Measurements from ENCODE around the gene TRAF4. TPM values are rescaled to one million over a fixed set of nuclear protein-coding genes. Genes with fewer than 3 reads are reported as not detected.
"Not testable (repeated sequence)": the region's sequence is repeated elsewhere in the genome, so short reads cannot be mapped to it uniquely, and the experiment has no call there.

Gene TRAF4
- polyA plus RNA-seq, 3 donors, result 0.33 to 38.0 (median 1.0) TPM

DNA sequence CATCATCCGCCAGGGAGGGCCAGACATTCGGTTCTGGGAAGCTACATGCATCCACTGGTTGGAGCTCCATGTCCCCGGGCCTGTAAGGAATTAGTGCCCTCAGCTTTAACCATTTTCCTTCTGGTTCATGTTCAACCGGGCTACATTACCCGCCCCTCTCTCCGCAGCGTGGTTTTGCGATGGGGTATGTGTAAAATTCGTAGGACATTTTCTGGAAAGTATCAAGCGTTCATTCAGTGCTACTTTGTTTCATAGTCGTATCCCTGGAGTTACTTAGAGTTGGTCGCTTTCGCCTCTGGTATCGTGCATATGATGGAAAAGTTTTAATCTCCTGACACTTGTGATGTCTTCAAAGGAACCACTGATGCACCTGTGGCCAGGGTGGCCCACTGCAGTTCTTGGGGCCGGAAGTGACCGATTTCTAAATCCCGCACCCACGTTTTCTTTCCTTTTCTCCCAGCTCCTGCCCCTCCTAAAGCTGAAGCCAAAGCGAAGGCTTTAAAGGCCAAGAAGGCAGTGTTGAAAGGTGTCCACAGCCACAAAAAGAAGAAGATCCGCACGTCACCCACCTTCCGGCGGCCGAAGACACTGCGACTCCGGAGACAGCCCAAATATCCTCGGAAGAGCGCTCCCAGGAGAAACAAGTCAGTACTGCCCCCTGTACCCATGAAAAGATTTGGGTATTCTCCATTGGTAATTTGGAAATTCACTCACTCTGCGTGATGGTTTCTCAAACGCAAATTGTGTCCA is 23.4 kb upstream of the TRAF4 start:
- peak overlapping the region; percentile 77 for H2AFZ ChIP-seq (ENCODE audit: insufficient read depth, low read depth, low read length, poor library complexity, severe bottlenecking)
- Mint-ChIP-seq H3K27me3 (ENCODE audit: low read depth in 3 of 3) (peaks cover 2 to 8% (median 8%) of the 10 kb centered on the region in 3 donors), H3K27ac (peak overlapping the region; percentile 91 to 98 (median 94)), H3K36me3 (peaks cover 37 to 50% of the 10 kb centered on the region in 2 donors), H3K4me3 (peak overlapping the region; percentile 92 to 95), H3K9me3 (peaks cover 0 to 2% (median 0%) of the 10 kb centered on the region in 7 donors), H3K4me1 (peaks cover 49% of the 10 kb centered on the region)
- peaks cover 35 to 45% of the 10 kb centered on the region in 2 donors for H3K36me3 ChIP-seq (replicated peaks in 1 of 2; ENCODE audit: control insufficient read depth in 1 of 2, insufficient read depth in 2 of 2, low read length in 2 of 2)
- H3K9me3 ChIP-seq (replicated peaks in 1 of 2; ENCODE audit: control insufficient read depth in 1 of 2, insufficient read depth in 1 of 2, low read length in 2 of 2), result no peaks in the 10 kb centered on the region
- TF ChIP-seq, protein P1, sequence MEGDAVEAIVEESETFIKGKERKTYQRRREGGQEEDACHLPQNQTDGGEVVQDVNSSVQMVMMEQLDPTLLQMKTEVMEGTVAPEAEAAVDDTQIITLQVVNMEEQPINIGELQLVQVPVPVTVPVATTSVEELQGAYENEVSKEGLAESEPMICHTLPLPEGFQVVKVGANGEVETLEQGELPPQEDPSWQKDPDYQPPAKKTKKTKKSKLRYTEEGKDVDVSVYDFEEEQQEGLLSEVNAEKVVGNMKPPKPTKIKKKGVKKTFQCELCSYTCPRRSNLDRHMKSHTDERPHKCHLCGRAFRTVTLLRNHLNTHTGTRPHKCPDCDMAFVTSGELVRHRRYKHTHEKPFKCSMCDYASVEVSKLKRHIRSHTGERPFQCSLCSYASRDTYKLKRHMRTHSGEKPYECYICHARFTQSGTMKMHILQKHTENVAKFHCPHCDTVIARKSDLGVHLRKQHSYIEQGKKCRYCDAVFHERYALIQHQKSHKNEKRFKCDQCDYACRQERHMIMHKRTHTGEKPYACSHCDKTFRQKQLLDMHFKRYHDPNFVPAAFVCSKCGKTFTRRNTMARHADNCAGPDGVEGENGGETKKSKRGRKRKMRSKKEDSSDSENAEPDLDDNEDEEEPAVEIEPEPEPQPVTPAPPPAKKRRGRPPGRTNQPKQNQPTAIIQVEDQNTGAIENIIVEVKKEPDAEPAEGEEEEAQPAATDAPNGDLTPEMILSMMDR (IDR thresholded peaks at IDR 0.05), result peak; percentile 12
- H3K9ac ChIP-seq (ENCODE audit: insufficient read depth, low read length, poor library complexity, severe bottlenecking), result peak overlapping the region; percentile 88
- H3K4me1 ChIP-seq (ENCODE audit: control insufficient read depth in 1 of 2, insufficient read depth in 2 of 2, low read length in 2 of 2), result peaks cover 53 to 67% of the 10 kb centered on the region in 2 donors
- no peaks in the 10 kb centered on the region for H3K27me3 ChIP-seq (ENCODE audit: control insufficient read depth in 2 of 2, insufficient read depth in 2 of 2, low read length in 2 of 2)
- H3K79me2 ChIP-seq (ENCODE audit: insufficient read depth, low read length), result peaks cover 35% of the 10 kb centered on the region
- DNase-seq, result no peak
- intact Hi-C loops (cut with micrococcal nuclease), result no loop called here
- peak overlapping the region; percentile 83 to 88 for H3K27ac ChIP-seq (ENCODE audit: low read depth in 1 of 2, low read length in 2 of 2)
- peak overlapping the region; percentile 69 to 95 (median 88) for H3K4me3 ChIP-seq (replicated peaks in 1 of 3; ENCODE audit: low read depth in 2 of 3, low read length in 3 of 3)
- peak overlapping the region; percentile 91 for H3K4me2 ChIP-seq (replicated peaks; ENCODE audit: extremely low read depth, low read length, poor library complexity, severe bottlenecking)
- H4K20me1 ChIP-seq (ENCODE audit: insufficient read depth, low read length), result peaks cover 55% of the 10 kb centered on the region
- under 1% methylated on average over 11 of the region's 30 CpGs for WGBS (ENCODE audit: insufficient coverage)

DNA sequence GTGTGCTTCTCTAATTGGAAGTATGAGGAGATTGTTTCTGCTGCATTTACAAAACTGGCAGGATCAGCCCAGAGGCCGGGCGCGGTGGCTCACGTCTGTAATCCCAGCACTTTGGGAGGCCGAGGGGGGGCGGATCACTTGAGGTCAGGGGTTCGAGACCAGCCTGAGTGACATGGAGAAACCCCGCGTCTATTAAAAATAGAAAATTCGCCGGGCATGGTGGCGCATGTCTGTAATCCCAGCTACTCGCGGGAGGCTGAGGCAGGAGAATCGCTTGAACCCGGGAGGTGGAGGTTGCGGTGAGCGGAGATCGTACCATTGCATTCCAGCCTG is 22.8 kb upstream of the TRAF4 start:
- H3K36me3 Mint-ChIP-seq, result peaks cover 36 to 45% of the 10 kb centered on the region in 2 donors
- peaks cover 35% of the 10 kb centered on the region for H3K79me2 ChIP-seq (ENCODE audit: insufficient read depth, low read length)
- peaks cover 56 to 72% of the 10 kb centered on the region in 2 donors for H3K4me1 ChIP-seq (ENCODE audit: control insufficient read depth in 1 of 2, insufficient read depth in 2 of 2, low read length in 2 of 2)

More for the DNA sequence above, 22.8 kb upstream of the TRAF4 start:
- Histone ChIP-seq H3K4me2 (replicated peaks; ENCODE audit: extremely low read depth, low read length, poor library complexity, severe bottlenecking) (peak overlapping the region; percentile 91), H3K27ac (ENCODE audit: low read depth in 1 of 2, low read length in 2 of 2) (peak overlapping the region in 1 of 2 donors; percentile 88), H3K4me3 (replicated peaks in 1 of 3; ENCODE audit: low read depth in 2 of 3, low read length in 3 of 3) (peak overlapping the region; percentile 69 to 95 (median 88)), H4K20me1 (ENCODE audit: insufficient read depth, low read length) (peaks cover 57% of the 10 kb centered on the region), H3K36me3 (replicated peaks in 1 of 2; ENCODE audit: control insufficient read depth in 1 of 2, insufficient read depth in 2 of 2, low read length in 2 of 2) (peaks cover 35 to 40% of the 10 kb centered on the region in 2 donors), H3K9ac (ENCODE audit: insufficient read depth, low read length, poor library complexity, severe bottlenecking) (peak overlapping the region; percentile 88)
- H3K27me3 ChIP-seq (ENCODE audit: control insufficient read depth in 2 of 2, insufficient read depth in 2 of 2, low read length in 2 of 2); intact Hi-C loops (cut with micrococcal nuclease); H3K9me3 ChIP-seq (replicated peaks in 1 of 2; ENCODE audit: control insufficient read depth in 1 of 2, insufficient read depth in 1 of 2, low read length in 2 of 2); H2AFZ ChIP-seq (ENCODE audit: insufficient read depth, low read depth, low read length, poor library complexity, severe bottlenecking); DNase-seq; H3K9me3 Mint-ChIP-seq: not testable (repeated sequence)
- H3K27me3 Mint-ChIP-seq (ENCODE audit: low read depth in 3 of 3), result peaks cover 2 to 13% (median 8%) of the 10 kb centered on the region in 3 donors
- H3K27ac Mint-ChIP-seq, result peak overlapping the region in 6 of 7 donors; percentile 91 to 98 (median 94)
- peak overlapping the region; percentile 92 to 95 for H3K4me3 Mint-ChIP-seq
- H3K4me1 Mint-ChIP-seq, result peaks cover 53% of the 10 kb centered on the region
- WGBS (ENCODE audit: insufficient coverage), result 44% methylated on average over 19 of the region's 19 CpGs
